ENCODE measurements around the gene CD151.

GRCh38 chr11:880447-880846 is 47.7 kb downstream of the CD151 start:
- TF ChIP-seq EZH2 (IDR thresholded peaks at IDR 0.05; ENCODE audit: low read depth, unreplicated experiment) (no peak), REST (IDR thresholded peaks at IDR 0.05; ENCODE audit: unreplicated experiment) (no peak), CTCF (conservative IDR thresholded peaks at IDR 0.05; ENCODE audit: low read depth in 2 of 2) (peak; percentile 17 to 43; a peak in 3 of 4 replicates), POLR2AphosphoS5 (IDR thresholded peaks at IDR 0.05; ENCODE audit: low read depth) (no peak), EZH2phosphoT487 (IDR thresholded peaks at IDR 0.05; ENCODE audit: unreplicated experiment) (no peak), CREB1 (CRISPR knock-in tag; IDR thresholded peaks at IDR 0.05; ENCODE audit: low read depth) (no peak), JUNB (IDR thresholded peaks at IDR 0.05; ENCODE audit: unreplicated experiment) (no peak)
